ENCODE measurements around the gene SDSL. TPM values are rescaled to one million over a fixed set of nuclear protein-coding genes. Genes with fewer than 3 reads are reported as not detected.

Gene SDSL
- total RNA-seq, 2 experiments from 2014 or later: not detected

- H3K9me3 ChIP-seq (ENCODE audit: low read length): no peaks in the 10 kb centered on the region
- CTCF ChIA-PET (ENCODE audit: unreplicated experiment): no interaction called here
- TF ChIP-seq EZH2phosphoT487 (IDR thresholded peaks at IDR 0.05; ENCODE audit: borderline replicate concordance, low read depth, low read length) (no peak), CTCF (conservative IDR thresholded peaks at IDR 0.05; ENCODE audit: low read length) (no peak)
- peaks cover 5% of the 10 kb centered on the region for H3K4me1 ChIP-seq (ENCODE audit: insufficient read depth, low read length, poor library complexity, severe bottlenecking)
- DNase-seq (ENCODE audit: low spot score): no peak
- no peaks in the 10 kb centered on the region for H3K79me2 ChIP-seq (ENCODE audit: insufficient read depth, low read depth, low read length)
- no TSS peak for BruUV-seq (replicated peaks)
- POLR2A ChIA-PET: no interaction called here
- no peaks in the 10 kb centered on the region for H4K20me1 ChIP-seq (ENCODE audit: insufficient read depth, low read length)
- H3K27ac ChIP-seq (ENCODE audit: low read depth, low read length, poor library complexity, severe bottlenecking): no peak overlapping the region
- no peak overlapping the region for H3K4me3 ChIP-seq (ENCODE audit: low read depth, low read length, poor library complexity, severe bottlenecking)
- intact Hi-C loops (cut with micrococcal nuclease; ENCODE audit: unreplicated experiment): no loop called here
- no peak overlapping the region for H2AFZ ChIP-seq (ENCODE audit: low read length)
- no peak overlapping the region for H3K4me2 ChIP-seq (ENCODE audit: low read length)
- no peaks in the 10 kb centered on the region for H3K36me3 ChIP-seq (ENCODE audit: insufficient read depth, low read length)
- H3K9me2 ChIP-seq (ENCODE audit: insufficient read depth, low read length): no peaks in the 10 kb centered on the region
Observed at GRCh38 chr12:113396200-113396599, 26.0 kb upstream of the SDSL start.

- H3K27ac ChIP-seq (ENCODE audit: low read depth, low read length, poor library complexity, severe bottlenecking): no peak overlapping the region
- ChIA-PET CTCF (ENCODE audit: unreplicated experiment) (no interaction called here), POLR2A (interaction anchor here (0.5 to 0.9 kb wide), 2 partner anchors 9 to 235 kb away, joined by 3 to 4 read pairs; no protein-coding TSS in a partner anchor)
- no peaks in the 10 kb centered on the region for H4K20me1 ChIP-seq (ENCODE audit: insufficient read depth, low read length)
- H3K4me1 ChIP-seq (ENCODE audit: insufficient read depth, low read length, poor library complexity, severe bottlenecking): peaks cover 5% of the 10 kb centered on the region
- H3K9me2 ChIP-seq (ENCODE audit: insufficient read depth, low read length): no peaks in the 10 kb centered on the region
- H3K9me3 ChIP-seq (ENCODE audit: low read length): no peaks in the 10 kb centered on the region
- intact Hi-C loops (cut with micrococcal nuclease; ENCODE audit: unreplicated experiment): no loop called here
- H2AFZ ChIP-seq (ENCODE audit: low read length): no peak overlapping the region
- H3K36me3 ChIP-seq (ENCODE audit: insufficient read depth, low read length): no peaks in the 10 kb centered on the region
- no TSS peak for BruUV-seq (replicated peaks)
- no peak overlapping the region for H3K4me2 ChIP-seq (ENCODE audit: low read length)
- TF ChIP-seq EZH2phosphoT487 (IDR thresholded peaks at IDR 0.05; ENCODE audit: borderline replicate concordance, low read depth, low read length) (no peak), CTCF (conservative IDR thresholded peaks at IDR 0.05; ENCODE audit: low read length) (no peak)
- DNase-seq (ENCODE audit: low spot score): no peak
- H3K79me2 ChIP-seq (ENCODE audit: insufficient read depth, low read depth, low read length): no peaks in the 10 kb centered on the region
- H3K4me3 ChIP-seq (ENCODE audit: low read depth, low read length, poor library complexity, severe bottlenecking): no peak overlapping the region
Observed at GRCh38 chr12:113396828-113397496, 25.2 kb upstream of the SDSL start.

- Histone ChIP-seq H3K4me1 (ENCODE audit: insufficient read depth, low read length, poor library complexity, severe bottlenecking) (peaks cover 5% of the 10 kb centered on the region), H3K9me3 (ENCODE audit: low read length) (no peaks in the 10 kb centered on the region), H3K4me3 (ENCODE audit: low read depth, low read length, poor library complexity, severe bottlenecking) (no peak overlapping the region), H3K27ac (ENCODE audit: low read depth, low read length, poor library complexity, severe bottlenecking) (no peak overlapping the region), H3K79me2 (ENCODE audit: insufficient read depth, low read depth, low read length) (no peaks in the 10 kb centered on the region), H4K20me1 (ENCODE audit: insufficient read depth, low read length) (no peaks in the 10 kb centered on the region), H3K9me2 (ENCODE audit: insufficient read depth, low read length) (no peaks in the 10 kb centered on the region), H2AFZ (ENCODE audit: low read length) (no peak overlapping the region), H3K36me3 (ENCODE audit: insufficient read depth, low read length) (no peaks in the 10 kb centered on the region), H3K4me2 (ENCODE audit: low read length) (no peak overlapping the region)
- ChIA-PET CTCF (ENCODE audit: unreplicated experiment) (no interaction called here), POLR2A (interaction anchor here (0.5 to 0.9 kb wide), 3 partner anchors 8 to 235 kb away, joined by 3 to 4 read pairs (median 4); no protein-coding TSS in a partner anchor)
- DNase-seq (ENCODE audit: low spot score): no peak
- no TSS peak for BruUV-seq (replicated peaks)
- intact Hi-C loops (cut with micrococcal nuclease; ENCODE audit: unreplicated experiment): no loop called here
- TF ChIP-seq CTCF (conservative IDR thresholded peaks at IDR 0.05; ENCODE audit: low read length) (no peak), EZH2phosphoT487 (IDR thresholded peaks at IDR 0.05; ENCODE audit: borderline replicate concordance, low read depth, low read length) (no peak)
Observed at GRCh38 chr12:113397497-113398197, 24.5 kb upstream of the SDSL start.
